Measurements from ENCODE around the gene C20orf204.
"Not testable (repeated sequence)": the region's sequence is repeated elsewhere in the genome, so short reads cannot be mapped to it uniquely, and the experiment has no call there.

Gene C20orf204, protein sequence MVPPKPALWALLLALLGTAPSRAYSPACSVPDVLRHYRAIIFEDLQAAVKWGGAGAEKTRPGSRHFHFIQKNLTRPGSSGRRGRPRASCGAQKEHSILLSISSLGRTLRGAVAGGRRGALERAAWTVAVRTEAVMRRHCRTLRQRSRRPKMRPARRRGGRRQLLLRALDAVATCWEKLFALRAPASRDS

DNA sequence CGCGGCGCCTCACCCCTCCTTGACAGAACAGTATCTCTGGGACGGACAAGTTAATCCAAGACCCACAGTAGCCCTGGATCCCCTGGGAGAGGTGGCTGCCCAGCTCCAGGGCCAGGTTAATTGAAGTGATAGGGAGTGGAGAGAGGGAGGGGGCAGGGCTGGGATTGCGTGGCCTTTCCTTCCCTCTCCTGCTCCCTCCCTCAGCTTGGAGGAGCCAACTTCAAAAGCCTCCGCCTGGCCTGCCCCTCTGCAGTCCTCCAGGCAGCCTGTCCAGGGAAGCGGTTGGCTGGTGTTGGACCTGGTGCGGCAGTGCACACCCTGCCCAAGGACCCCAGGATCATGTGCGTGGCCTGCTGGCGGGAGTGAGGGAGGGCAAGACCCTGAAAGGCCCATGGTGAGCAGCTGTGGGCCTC lies at the start of gene C20orf204:
TSS of gene C20orf204 (plus strand) at position 250 of the 413 bp plus-strand sequence. CDS start at position 392, 142 bp downstream.
- DNase-seq, result no peak

DNA sequence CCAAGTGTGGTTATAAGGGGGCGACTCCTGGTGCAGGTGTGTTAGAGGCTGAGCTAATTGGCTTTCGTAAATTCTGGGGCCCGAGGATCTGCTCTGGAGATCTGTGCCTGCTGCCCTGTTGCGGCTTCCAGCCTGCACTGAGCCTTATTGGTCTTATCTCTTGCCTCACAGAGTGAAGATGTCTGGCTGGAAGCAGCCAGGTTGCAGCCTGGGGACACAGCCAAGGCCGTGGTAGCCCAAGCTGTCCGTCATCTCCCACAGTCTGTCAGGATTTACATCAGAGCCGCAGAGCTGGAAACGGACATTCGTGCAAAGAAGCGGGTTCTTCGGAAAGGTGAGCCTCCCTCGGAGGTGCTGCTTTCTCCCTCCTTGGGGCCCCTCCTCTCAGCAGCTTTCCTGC lies 35.1 kb upstream of the C20orf204 start:
- DNase-seq, result no peak

DNA sequence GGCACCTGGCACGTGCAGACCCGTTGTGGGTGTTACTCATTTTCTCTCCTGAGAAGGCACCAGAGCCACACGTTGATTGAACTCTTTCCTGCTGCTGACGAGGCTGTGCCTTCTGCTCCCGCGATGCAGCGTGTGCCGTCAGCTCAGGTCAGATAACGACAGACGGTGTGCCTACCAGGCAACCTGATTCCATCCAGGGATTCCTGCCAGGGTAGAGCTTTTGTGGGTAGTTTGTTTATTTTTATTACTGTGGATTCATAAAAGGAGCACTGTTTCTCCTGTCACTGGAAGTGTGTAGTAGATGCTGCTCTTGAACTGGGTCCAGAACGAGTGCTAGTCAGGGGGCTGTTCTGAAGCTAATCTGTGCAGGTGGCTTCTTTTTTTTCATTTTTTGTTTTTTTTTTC lies 34.4 kb upstream of the C20orf204 start:
- peak in 1 of 2 donors; percentile 9 for DNase-seq

DNA sequence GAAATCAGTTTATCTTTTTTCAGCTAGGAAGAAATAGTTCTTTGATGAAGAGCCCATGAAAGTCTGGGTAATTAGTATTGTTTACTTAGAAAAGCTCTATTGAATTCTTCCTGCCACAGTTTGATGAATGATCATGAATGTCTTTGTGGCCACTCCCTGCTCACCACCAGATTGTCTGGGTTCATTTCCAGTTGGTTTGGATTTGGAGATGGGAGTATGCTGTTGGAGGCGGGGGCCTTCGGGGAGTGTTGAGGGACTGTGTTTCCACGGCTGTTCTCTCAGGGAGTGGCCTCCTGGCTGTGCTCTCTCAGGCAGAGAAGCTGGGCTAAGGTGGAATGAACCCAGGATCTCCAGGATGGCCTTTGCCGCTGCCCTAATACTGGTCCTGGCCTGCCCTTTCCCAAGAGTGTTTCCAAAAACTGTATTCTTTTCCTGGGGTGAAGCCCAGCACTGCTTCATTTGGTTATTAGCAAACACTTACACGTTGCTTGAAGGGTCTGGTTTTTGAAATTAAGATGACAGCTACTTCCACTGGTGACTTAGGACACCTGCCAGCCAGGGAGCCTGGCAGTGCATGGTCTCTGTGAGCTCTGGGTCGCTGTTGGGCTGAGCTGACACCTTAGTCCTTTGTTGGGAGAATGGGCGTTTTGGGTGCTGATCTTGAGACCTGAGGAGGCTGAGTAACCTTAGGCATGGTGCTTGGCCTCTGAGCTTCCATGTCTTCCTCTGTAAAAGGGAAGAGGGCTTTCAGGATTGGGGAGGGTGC lies 31.8 kb upstream of the C20orf204 start:
- no peak for DNase-seq

DNA sequence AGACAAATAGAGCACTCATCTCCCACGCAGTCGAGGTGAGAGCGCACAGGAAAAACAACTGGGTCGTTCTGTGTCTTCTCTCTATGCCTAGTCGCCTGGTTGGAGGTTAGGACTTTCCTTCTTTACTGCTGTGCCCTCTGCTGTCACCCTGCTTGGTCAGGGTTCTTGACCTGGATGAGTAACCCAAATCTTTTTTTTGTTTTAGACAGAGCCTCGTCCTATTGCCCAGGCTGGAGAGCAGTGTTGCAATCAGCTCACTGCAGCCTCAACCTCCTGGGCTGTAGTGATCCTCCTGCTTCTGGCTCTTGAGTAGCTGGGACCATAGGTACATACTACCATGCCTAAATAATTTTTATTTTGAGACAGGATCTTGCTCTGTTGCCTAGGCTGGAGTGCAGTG lies 30.6 kb upstream of the C20orf204 start:
- no peak for DNase-seq

DNA sequence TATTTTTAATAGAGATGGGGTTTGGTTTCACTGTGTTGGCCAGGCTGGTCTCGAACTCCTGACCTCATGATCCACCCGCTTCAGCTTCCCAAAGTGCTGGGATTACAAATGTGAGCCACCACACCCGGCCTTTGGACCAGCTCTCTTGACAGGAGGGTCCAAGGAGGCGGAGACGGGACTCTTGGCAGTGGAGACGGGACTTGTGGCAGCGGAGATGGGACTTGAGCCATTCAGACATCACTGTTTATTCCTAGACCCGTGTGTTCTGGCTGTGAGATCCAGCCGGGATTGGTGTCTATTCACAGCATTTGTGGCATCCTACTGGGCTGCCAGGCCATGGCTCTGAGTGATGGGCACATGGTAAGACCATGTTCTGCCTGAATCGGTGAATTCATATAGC lies 29.5 kb upstream of the C20orf204 start:
- no peak for DNase-seq

DNA sequence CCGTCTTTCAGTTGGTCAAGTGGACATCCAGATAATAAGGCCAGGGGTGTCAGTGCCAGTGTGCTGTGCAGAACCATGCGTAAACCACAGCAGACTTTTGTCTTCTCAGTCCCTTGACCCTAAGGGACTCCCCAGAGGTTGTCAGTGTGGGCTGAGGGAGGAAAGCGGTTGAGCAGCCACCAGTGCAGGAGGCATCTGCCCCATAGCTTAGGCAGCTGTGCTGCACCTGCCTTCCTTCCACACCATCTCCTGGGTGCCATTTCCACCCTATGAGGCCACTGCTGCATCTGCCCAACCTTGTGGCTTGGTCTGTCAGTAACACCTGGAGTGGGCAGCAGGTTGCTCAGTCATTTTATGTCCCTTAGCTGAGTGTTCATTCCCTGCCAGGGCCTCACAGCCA lies 29.1 kb upstream of the C20orf204 start:
- DNase-seq, result no peak

DNA sequence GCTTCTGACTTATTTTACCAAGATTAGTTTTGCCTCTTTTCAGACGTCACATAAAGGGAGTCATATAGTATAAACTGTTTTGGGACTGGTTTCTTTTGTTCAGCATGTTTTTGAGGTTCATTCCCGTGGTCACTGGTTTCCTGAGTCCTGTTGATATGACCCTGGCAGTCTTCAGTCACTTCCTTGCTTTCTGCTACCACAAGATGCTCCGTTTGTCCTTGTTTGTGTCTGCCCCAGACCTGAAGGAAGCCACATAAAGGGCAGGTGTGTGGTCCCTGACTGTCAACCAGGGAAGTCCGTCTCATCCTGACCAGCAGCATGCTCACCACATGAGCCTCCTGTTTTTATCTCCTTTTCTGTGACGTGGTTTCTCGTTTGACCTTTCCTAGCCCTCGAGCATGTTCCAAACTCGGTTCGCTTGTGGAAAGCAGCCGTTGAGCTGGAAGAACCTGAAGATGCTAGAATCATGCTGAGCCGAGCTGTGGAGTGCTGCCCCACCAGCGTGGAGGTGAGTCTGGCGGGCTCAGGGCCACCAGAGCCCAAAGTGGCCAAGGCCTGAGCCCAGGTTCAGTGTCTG lies 26.1 kb upstream of the C20orf204 start:
- DNase-seq, result no peak

DNA sequence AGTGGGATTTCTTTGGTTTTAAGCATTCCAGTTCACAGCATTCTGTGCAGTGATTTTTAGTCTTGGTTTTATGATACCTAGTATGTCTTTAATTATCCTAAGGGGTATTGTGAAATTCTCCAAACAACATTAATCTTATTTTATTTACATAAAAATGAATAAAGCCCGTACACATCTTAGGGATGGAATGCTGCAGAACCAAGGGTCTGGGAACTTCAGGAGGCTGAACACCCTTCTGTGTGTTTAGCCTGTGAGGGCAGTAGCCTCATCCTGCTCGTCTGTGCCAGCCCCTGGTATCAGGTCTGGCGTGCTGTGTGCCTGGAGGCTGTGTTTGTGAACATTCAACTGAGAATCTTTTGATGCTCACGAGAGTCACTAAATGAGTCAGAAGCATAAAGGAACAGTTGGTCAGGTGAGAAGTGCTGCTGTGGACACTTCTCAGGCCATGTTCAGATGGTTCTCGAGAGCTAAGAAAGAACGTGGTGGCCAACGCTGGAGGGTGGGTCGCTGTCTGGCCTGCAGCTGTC lies 25.2 kb upstream of the C20orf204 start:
- no peak for DNase-seq

DNA sequence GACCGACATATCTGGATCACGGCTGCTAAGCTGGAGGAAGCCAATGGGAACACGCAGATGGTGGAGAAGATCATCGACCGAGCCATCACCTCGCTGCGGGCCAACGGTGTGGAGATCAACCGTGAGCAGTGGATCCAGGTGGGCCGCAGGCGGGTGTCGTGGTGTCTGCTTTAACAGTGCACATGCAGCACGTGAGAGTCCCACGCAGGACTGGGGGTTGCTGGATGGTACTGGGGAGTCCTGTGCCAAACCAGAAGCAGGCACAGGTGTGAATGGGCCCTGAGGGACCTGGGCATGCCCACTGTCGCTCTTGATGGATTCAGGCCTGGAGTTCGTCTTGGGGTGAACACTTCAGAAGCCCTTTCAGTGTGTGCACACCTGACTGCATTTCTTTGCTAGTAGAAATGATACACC lies 24.6 kb upstream of the C20orf204 start:
- DNase-seq, result no peak

DNA sequence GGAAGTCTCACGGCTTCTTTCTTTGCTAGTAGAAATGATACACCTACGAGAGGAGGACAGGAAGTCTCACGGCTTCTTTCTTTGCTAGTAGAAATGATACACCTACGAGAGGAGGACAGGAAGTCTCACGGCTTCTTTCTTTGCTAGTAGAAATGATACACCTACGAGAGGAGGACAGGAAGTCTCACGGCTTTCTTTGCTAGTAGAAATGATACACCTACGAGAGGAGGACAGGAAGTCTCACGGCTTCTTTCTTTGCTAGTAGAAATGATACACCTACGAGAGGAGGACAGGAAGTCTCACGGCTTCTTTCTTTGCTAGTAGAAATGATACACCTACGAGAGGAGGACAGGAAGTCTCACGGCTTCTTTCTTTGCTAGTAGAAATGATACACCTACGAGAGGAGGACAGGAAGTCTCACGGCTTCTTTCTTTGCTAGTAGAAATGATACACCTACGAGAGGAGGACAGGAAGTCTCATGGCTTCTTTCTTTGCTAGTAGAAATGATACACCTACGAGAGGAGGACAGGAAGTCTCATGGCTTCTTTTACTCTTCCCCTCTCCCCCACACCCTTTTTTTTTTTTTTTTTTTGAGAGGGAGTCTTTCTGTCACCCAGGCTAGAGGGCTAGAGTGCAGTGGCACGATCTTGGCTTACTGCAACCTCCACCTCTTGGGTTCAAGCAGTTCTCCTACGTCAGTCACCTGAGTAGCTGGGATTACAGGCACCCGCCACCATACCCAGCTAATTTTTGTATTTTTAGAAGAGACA lies 23.4 kb upstream of the C20orf204 start:
- not testable (repeated sequence) for DNase-seq

DNA sequence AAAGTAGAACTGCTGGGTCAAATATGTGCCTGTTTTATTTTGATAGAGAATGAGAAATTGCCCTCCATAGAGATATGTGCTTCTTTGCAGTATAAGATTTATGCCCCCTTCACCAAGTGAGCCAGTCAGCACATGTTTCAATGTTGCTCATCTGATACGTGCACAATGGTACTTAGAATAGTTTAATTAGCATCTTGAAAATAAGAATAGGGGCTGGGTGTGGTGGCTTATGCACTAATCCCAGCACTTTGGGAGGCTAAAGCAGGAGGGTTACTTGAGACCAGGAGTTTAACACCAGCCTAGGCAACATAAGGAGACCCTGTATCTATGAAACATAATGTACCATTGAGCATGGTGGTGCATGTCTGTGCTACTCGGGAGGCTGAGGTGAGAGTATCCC lies 20.3 kb upstream of the C20orf204 start:
- DNase-seq, result no peak

DNA sequence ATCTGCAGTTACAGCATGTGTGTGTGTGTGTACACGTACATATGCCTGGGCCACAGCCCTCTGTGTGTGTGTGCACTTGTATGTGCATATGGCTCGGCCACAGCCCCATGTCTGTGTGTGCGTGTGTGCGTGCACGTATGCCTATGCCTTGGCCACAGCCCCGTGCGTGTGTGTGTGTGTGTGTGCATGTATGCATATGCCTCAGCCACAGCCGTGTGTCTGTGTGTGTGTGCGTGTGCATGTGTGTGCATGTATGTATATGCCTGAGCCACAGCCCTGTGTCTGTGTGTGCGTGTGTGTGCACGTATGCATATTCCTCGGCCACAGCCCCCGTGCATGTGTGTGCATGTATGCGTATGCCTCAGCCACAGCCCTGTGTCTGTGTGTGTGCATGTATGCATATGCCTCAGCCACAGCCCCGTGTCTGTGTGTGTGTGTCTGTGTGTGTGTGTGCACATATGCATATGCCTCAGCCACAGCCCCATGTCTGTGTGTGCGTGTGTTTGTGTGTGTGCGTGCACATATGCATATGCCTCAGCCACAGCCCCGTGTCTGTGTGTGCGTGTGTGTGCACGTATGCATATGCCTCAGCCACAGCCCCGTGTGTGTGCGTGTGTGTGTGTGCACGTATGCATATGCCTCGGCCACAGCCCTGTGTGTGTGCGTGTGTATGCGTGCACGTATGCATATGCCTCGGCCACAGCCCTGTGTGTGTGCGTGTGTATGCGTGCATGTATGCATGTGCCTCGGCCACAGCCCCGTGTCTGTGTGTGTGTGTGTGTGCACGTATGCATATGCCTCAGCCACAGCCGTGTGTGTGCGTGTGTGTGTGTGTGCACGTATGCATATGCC lies 14.6 kb upstream of the C20orf204 start:
- DNase-seq, result no peak

DNA sequence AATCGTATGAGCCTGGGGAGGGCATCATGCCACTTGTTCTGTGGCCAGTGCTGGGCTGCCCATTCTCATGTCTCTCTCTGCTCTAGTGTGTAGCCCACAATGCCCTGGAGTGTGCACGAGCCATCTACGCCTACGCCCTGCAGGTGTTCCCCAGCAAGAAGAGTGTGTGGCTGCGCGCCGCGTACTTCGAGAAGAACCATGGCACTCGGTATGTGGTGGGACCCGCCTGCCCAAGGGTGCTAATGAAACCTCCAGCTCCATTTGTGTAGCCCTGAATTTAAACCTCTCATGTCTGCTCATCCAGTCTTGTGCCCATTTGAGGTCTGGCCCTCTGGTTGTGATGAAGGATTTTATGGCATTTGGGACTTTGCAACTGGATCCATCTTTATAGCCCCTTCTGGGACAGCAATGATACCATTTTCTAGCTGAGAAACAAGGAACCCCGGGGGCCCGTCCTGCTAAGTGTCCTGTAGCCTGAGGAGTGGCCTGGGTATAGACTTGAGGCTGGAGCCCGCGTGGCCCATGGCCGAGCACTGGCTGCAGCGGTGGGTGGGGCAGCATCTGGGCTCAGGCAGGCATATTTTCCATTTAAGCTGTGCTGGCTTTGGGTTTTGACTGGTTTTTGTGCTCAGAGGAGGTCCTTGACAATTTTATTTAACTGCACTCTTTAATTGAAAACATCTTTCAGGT lies 13.2 kb upstream of the C20orf204 start:
- DNase-seq, result no peak

DNA sequence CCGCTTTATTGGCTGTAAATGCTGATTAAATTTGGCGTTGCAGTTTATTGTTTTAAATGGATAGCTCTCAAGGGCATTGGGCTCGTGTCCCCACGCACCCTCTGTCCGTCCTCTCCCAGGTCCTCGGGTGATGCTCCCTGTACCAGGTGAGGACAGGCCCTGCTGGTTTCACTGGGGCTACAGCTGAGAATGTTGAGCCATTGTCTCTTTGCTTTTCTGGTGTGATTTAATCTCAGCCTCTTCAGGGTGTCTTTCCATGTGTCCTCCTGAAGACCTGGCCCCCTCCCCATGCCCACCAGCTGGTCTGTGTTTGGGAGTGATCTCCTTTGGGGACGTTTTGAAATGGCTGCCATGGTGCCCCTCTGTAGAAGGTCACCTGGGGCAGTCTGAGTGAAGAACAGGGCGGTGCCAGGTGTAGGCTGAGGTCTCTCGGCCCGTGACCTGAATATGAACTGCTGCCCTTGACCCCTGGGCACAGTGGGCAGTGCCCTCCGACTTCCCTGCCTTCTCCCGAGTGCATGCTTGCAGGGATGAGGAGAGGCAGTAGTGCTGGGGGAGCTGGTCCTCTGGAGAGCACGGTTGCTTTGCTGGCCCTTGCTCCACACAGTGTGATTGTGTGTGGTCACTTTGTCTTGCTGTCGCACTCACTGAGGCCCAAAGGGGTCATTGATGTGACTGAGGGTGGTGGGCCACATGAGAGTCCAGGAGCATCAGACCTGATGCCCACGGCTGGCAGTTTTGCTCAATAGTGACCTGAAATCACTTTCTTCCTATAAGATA lies 12.4 kb upstream of the C20orf204 start:
- no peak for DNase-seq

DNA sequence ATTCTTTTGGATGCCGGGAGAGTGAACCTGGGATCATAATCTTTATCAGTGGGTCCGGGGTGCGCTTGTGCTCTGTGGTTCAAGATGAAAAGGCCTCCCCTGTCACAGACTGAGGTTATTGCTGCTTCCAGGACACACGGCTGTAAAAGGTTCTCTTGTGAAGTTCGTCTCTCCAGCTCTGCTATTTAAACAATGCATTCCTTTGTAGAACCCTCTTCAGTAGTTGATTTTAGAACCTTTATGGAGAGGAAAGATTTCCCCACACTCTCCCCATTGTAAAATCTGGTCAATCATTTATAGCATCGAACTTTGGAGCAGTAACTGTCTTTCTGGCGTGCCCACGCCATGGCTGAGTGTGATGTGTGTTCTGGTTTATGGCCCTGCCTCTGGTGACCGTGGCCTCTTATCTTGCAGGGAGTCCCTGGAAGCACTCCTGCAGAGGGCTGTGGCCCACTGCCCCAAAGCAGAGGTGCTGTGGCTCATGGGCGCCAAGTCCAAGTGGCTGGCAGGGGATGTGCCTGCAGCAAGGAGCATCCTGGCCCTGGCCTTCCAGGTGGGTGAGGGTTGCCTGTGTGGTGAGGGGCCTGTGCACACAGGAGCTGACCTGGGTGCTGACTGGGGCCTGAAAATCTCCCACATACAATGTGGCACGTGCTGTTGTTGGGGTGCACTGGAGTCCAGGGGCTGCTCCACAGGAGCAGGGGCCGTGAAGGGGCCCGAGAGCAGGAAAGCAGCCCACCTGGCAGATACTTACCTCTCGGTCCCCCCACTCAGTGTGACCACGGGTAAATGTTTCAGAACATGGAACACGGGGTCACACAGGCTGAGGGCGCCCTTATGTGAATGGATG lies 11.6 kb upstream of the C20orf204 start:
- DNase-seq, result no peak

DNA sequence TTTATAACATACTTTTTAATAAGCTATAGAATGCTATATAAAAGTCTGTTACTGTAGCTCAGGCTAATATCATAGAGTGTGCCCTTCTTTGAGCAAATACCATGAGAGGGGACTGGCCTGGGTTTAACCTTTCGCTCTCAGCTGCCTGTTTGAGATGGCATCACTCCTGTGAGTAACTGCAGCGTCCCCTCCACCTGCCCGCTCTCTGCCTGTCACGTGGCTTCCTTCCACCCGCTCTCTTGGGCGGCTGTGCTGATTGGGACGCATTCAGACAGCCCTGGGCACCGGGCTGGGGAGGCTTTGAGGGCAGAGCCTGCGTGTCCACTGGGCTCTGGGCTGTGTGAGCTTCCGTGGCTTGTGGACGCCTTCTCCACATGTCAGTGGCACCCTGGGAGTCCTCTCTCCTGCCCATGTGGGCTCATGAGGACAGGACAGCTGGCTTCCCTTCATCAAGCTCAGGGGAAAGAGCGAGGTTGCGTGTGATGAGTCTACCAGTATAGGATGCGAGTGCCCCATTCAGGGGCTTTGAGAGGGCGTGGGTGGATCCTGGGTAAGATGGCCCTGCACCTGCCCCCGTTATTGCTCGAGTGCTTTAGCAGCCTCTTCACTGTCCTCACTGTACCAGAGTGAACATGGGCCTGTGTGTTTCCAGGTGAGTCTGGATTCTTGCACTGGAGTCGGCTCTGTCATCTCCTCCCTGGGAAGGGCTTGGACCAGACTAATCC lies 10.7 kb upstream of the C20orf204 start:
- no peak for DNase-seq

DNA sequence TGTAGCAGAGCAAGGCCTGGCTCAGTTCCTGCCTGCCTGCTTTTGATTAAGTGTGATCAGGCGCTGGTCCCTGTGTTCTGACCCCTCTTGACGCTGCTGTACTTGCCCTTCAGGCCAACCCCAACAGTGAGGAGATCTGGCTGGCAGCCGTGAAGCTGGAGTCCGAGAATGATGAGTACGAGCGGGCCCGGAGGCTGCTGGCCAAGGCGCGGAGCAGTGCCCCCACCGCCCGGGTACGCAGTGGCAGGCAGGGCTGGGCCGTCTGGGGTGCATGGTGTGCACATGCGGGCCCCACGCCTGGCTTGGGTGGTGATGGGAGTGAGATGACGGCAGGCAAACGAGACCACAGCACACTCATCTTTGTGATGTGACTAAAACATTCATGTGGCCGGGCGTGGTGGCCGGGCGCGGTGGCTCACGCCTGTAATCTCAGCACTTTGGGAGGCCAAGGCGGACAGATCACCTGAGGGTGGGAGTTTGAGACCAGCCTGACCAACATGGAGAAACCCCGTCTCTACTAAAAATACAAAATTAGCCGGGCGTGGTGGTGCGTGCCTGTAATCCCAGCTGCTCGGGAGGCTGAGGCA lies 10.1 kb upstream of the C20orf204 start:
- DNase-seq, result no peak
